ENCODE results near the gene SPTBN1. TPM values are rescaled to one million over a fixed set of nuclear protein-coding genes. Genes with fewer than 3 reads are reported as not detected.
A peak's percentile ranks its signal among the peaks of the same experiment; 100 is the strongest.
"Not testable (repeated sequence)": the region's sequence is repeated elsewhere in the genome, so short reads cannot be mapped to it uniquely, and the experiment has no call there.

SPTBN1 gene
- polyA plus RNA-seq, 1 donor, result 168 TPM

DNA sequence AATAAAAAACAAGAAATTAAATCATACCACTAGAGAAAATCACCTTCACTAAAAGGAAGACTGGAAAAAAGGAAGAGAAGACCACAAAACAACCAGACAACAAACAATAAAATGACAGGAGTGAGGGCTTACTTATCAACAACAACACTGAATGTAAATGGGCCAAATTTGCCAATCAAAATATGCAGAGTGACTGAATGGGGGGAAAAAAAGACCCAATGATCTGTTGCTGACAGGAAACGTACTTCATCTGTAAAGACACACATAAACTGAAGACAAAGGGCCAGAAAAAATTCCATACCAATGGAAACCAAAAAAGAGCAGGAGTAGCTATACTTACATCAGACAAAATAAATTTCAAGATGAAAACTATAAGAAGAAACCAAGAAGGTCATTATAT lies 241.8 kb downstream of the SPTBN1 start:
- H3K9me3 ChIP-seq (ENCODE audit: control insufficient read depth, low read depth, low read length), result peaks cover 3% of the 10 kb centered on the region
- WGBS (ENCODE audit: insufficient coverage, low lambda C conversion rate), result no CpG with 5 or more reads among the region's 1 CpG
- H3K27me3 ChIP-seq (ENCODE audit: control insufficient read depth, insufficient read depth, low read length), result no peaks in the 10 kb centered on the region
- no peaks in the 10 kb centered on the region for H3K36me3 ChIP-seq (ENCODE audit: control insufficient read depth, insufficient read depth, low read length)
- no peak overlapping the region for H3K27ac ChIP-seq (ENCODE audit: low read length)
- peaks cover 3% of the 10 kb centered on the region for H3K4me1 ChIP-seq (ENCODE audit: control insufficient read depth, insufficient read depth, low read length)
- no peak overlapping the region for H3K4me3 ChIP-seq (ENCODE audit: low read length)
- no peak for DNase-seq

GRCh38 chr2:54698926-54699325 lies 242.8 kb downstream of the SPTBN1 start:
- not testable (repeated sequence) for H3K9me3 ChIP-seq (ENCODE audit: control insufficient read depth, low read depth, low read length); H3K4me3 ChIP-seq (ENCODE audit: low read length); H3K27ac ChIP-seq (ENCODE audit: low read length); H3K4me1 ChIP-seq (ENCODE audit: control insufficient read depth, insufficient read depth, low read length); H3K27me3 ChIP-seq (ENCODE audit: control insufficient read depth, insufficient read depth, low read length); DNase-seq; H3K36me3 ChIP-seq (ENCODE audit: control insufficient read depth, insufficient read depth, low read length)
- WGBS (ENCODE audit: insufficient coverage, low lambda C conversion rate), result no CpG with 5 or more reads among the region's 37 CpGs

- Histone ChIP-seq H3K9me3 (ENCODE audit: control insufficient read depth, low read depth, low read length) (peaks cover 3% of the 10 kb centered on the region), H3K4me3 (ENCODE audit: low read length) (no peak overlapping the region), H3K27ac (ENCODE audit: low read length) (no peak overlapping the region), H3K36me3 (ENCODE audit: control insufficient read depth, insufficient read depth, low read length) (no peaks in the 10 kb centered on the region), H3K4me1 (ENCODE audit: control insufficient read depth, insufficient read depth, low read length) (no peaks in the 10 kb centered on the region), H3K27me3 (ENCODE audit: control insufficient read depth, insufficient read depth, low read length) (no peaks in the 10 kb centered on the region)
- WGBS (ENCODE audit: insufficient coverage, low lambda C conversion rate), result no CpG with 5 or more reads among the region's 2 CpGs
- no peak for DNase-seq
These were observed 243.5 kb downstream of the SPTBN1 start for GRCh38 chr2:54699665-54700064.

- Histone ChIP-seq H3K27me3 (ENCODE audit: control insufficient read depth, insufficient read depth, low read length) (no peaks in the 10 kb centered on the region), H3K4me3 (ENCODE audit: low read length) (no peak overlapping the region), H3K27ac (ENCODE audit: low read length) (no peak overlapping the region), H3K36me3 (ENCODE audit: control insufficient read depth, insufficient read depth, low read length) (no peaks in the 10 kb centered on the region), H3K4me1 (ENCODE audit: control insufficient read depth, insufficient read depth, low read length) (no peaks in the 10 kb centered on the region), H3K9me3 (ENCODE audit: control insufficient read depth, low read depth, low read length) (peaks cover 3% of the 10 kb centered on the region)
- WGBS (ENCODE audit: insufficient coverage, low lambda C conversion rate), result 94% methylated on average over 2 of the region's 2 CpGs
- DNase-seq, result no peak
These were observed 244.9 kb downstream of the SPTBN1 start for GRCh38 chr2:54701029-54701428.

GRCh38 chr2:54704238-54704637 lies 248.1 kb downstream of the SPTBN1 start:
- no peak overlapping the region for H3K4me3 ChIP-seq (ENCODE audit: low read length)
- H3K9me3 ChIP-seq (ENCODE audit: control insufficient read depth, low read depth, low read length), result no peaks in the 10 kb centered on the region
- H3K4me1 ChIP-seq (ENCODE audit: control insufficient read depth, insufficient read depth, low read length), result no peaks in the 10 kb centered on the region
- no CpG with 5 or more reads among the region's 1 CpG for WGBS (ENCODE audit: insufficient coverage, low lambda C conversion rate)
- H3K27ac ChIP-seq (ENCODE audit: low read length), result no peak overlapping the region
- H3K36me3 ChIP-seq (ENCODE audit: control insufficient read depth, insufficient read depth, low read length), result no peaks in the 10 kb centered on the region
- no peaks in the 10 kb centered on the region for H3K27me3 ChIP-seq (ENCODE audit: control insufficient read depth, insufficient read depth, low read length)
- DNase-seq, result no peak

DNA sequence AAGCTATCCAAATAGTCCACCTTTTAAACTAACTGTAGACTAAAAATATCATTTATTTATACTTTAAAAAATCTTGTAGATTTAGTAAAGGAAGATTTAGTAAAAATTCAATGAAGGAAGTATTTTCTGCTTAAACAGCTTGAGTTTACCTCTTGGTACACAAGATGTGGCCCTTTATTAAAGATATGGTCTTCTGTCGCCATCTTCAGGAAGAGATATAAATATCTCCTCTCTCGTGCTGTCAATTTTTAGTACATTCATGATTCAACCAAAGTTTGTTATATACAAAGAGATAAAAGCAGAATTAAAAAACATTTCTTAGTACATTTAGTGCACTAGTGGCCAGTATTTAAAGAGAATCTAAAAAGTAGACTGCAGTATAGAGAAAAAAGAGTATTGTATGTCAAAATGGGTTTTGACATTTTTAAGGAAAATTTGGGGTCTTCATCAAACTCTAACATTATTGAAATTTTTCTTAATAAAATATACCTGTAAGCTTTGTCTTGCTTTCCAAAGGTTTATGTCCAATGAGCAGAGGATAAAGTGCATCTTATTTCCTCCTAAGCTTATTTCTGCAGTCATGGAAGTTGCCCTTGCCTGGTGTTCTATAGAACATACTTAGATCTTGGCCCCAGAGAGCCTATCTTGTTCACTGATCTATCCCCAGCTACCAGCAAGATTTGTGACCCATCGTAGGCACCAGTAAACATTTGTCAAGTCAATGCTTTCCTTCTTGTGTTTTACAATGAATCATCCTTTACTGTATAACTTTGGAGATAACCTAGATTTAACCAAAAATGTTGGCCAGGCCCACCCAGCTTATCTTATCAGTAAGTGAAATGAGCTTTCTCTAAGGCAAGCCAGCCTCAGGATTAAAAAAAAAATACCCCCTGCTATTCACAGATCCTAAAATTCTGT lies 248.8 kb downstream of the SPTBN1 start:
- no peak overlapping the region for H3K27ac ChIP-seq (ENCODE audit: low read length)
- DNase-seq, result peak in 1 of 2 donors; percentile 50
- peaks cover 1% of the 10 kb centered on the region for H3K4me1 ChIP-seq (ENCODE audit: control insufficient read depth, insufficient read depth, low read length)
- no peaks in the 10 kb centered on the region for H3K36me3 ChIP-seq (ENCODE audit: control insufficient read depth, insufficient read depth, low read length)
- no CpG with 5 or more reads among the region's 3 CpGs for WGBS (ENCODE audit: insufficient coverage, low lambda C conversion rate)
- H3K4me3 ChIP-seq (ENCODE audit: low read length), result no peak overlapping the region
- no peaks in the 10 kb centered on the region for H3K9me3 ChIP-seq (ENCODE audit: control insufficient read depth, low read depth, low read length)
- no peaks in the 10 kb centered on the region for H3K27me3 ChIP-seq (ENCODE audit: control insufficient read depth, insufficient read depth, low read length)

DNA sequence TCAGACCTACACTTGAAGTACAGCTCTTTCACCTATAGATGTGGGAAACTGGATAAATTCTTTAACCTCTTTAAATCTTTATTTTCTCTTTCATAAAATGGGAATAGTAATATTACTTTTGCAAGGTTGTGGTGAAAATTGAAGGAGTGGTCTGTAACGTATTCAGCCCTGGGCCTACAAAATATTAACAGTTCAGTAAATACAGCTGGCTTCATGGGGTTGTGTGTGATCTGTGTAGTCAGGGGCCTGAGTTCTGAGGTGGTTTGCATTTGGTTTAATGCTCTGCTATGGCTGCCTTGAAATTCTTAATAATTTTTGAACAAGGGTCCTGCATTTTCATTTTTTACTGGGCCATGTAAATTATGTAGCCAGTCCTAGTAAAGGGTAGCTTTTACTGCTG lies 250.5 kb downstream of the SPTBN1 start:
- Histone ChIP-seq H3K9me3 (ENCODE audit: control insufficient read depth, low read depth, low read length) (peaks cover 3% of the 10 kb centered on the region), H3K4me1 (ENCODE audit: control insufficient read depth, insufficient read depth, low read length) (peaks cover 6% of the 10 kb centered on the region), H3K27me3 (ENCODE audit: control insufficient read depth, insufficient read depth, low read length) (no peaks in the 10 kb centered on the region), H3K27ac (ENCODE audit: low read length) (no peak overlapping the region), H3K4me3 (ENCODE audit: low read length) (no peak overlapping the region), H3K36me3 (ENCODE audit: control insufficient read depth, insufficient read depth, low read length) (no peaks in the 10 kb centered on the region)
- DNase-seq, result no peak
- WGBS (ENCODE audit: insufficient coverage, low lambda C conversion rate), result no CpG with 5 or more reads among the region's 1 CpG

GRCh38 chr2:54708584-54709335 lies 252.6 kb downstream of the SPTBN1 start:
- peaks cover 3% of the 10 kb centered on the region for H3K9me3 ChIP-seq (ENCODE audit: control insufficient read depth, low read depth, low read length)
- H3K27me3 ChIP-seq (ENCODE audit: control insufficient read depth, insufficient read depth, low read length), result no peaks in the 10 kb centered on the region
- H3K4me3 ChIP-seq (ENCODE audit: low read length), result peak overlapping the region; percentile 60
- no CpG with 5 or more reads among the region's 35 CpGs for WGBS (ENCODE audit: insufficient coverage, low lambda C conversion rate)
- H3K27ac ChIP-seq (ENCODE audit: low read length), result peak overlapping the region; percentile 72
- H3K36me3 ChIP-seq (ENCODE audit: control insufficient read depth, insufficient read depth, low read length), result no peaks in the 10 kb centered on the region
- DNase-seq, result peak in 1 of 2 donors; percentile 85
- peaks cover 6% of the 10 kb centered on the region for H3K4me1 ChIP-seq (ENCODE audit: control insufficient read depth, insufficient read depth, low read length)

DNA sequence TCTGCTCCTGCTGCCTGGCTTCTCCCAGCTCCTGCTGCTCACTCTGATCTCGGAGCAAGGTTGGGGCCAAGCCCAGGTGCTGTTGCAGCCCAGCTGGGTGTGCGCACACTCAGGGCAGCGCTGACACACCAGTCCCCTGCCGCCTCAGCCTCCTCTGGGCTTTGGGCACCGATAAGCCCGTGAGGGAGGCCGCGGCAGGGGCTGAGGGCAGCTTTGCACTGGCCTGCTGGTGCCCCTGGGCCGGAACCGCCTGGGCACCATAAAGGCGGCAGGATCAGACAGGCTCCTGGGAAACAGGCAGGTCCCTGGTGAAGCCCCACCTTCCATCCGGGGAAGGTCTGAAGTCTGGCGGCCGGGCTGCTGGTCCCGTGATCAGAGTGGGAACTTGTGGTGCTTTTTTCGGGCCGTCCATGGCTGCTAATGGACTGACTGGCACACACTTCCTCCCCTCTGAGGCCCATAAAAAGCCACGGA lies 253.2 kb downstream of the SPTBN1 start:
- peaks cover 6% of the 10 kb centered on the region for H3K4me1 ChIP-seq (ENCODE audit: control insufficient read depth, insufficient read depth, low read length)
- WGBS (ENCODE audit: insufficient coverage, low lambda C conversion rate), result no CpG with 5 or more reads among the region's 18 CpGs
- H3K36me3 ChIP-seq (ENCODE audit: control insufficient read depth, insufficient read depth, low read length), result no peaks in the 10 kb centered on the region
- peak overlapping the region; percentile 72 for H3K27ac ChIP-seq (ENCODE audit: low read length)
- peak; percentile 84 to 94 for DNase-seq
- H3K27me3 ChIP-seq (ENCODE audit: control insufficient read depth, insufficient read depth, low read length), result no peaks in the 10 kb centered on the region
- H3K4me3 ChIP-seq (ENCODE audit: low read length), result peak overlapping the region; percentile 60
- H3K9me3 ChIP-seq (ENCODE audit: control insufficient read depth, low read depth, low read length), result peaks cover 3% of the 10 kb centered on the region

DNA sequence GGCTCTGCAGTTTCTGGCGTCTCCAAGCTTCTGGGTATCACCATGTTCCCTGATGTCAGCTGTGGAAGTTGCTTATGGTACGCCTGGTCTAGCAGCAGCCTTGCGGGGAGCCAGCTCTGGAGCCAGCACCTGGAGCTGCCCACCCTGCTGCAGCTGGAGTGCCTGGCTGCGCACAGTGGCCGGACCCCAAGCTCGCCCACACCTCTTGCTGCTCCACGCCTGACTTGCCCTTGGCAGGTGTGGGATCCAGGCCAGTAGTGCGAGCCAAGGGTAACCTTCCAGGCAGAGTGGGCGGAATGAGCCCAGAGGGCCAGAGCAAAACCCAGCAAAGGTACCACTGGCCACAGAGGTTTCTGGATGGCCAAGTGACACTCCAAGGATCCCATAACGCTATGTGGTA lies 254.1 kb downstream of the SPTBN1 start:
- Histone ChIP-seq H3K27me3 (ENCODE audit: control insufficient read depth, insufficient read depth, low read length) (no peaks in the 10 kb centered on the region), H3K4me3 (ENCODE audit: low read length) (no peak overlapping the region), H3K27ac (ENCODE audit: low read length) (no peak overlapping the region), H3K4me1 (ENCODE audit: control insufficient read depth, insufficient read depth, low read length) (peaks cover 6% of the 10 kb centered on the region), H3K36me3 (ENCODE audit: control insufficient read depth, insufficient read depth, low read length) (no peaks in the 10 kb centered on the region), H3K9me3 (ENCODE audit: control insufficient read depth, low read depth, low read length) (peaks cover 3% of the 10 kb centered on the region)
- WGBS (ENCODE audit: insufficient coverage, low lambda C conversion rate), result no CpG with 5 or more reads among the region's 10 CpGs
- DNase-seq, result no peak

Measured in large intestine (tissue), 3 donors.